SU-DHL-6 (cell line): ENCODE results near the gene CD3G.
"Not testable (repeated sequence)": the region's sequence is repeated elsewhere in the genome, so short reads cannot be mapped to it uniquely, and the experiment has no call there.

ENCODE experiments used
- H2AFZ ChIP-seq: fragments of 200-600 bp; sonication (generic); 2 replicates; pipeline ENCODE4 v1.6.1; 2014; ENCODE audit warnings: low read depth, mild to moderate bottlenecking, moderate library complexity, mixed read lengths, antibody characterized with exemption, low read length; ENCODE audit not compliant: severe bottlenecking
- H3F3A ChIP-seq: fragments of 200-600 bp; shearing (Covaris generic); 2 replicates; pipeline ENCODE4 v1.6.0; 2016; ENCODE audit warnings: antibody characterized with exemption, mild to moderate bottlenecking; ENCODE audit not compliant: insufficient read depth
- H3K27ac ChIP-seq: fragments of 200-600 bp; sonication (generic); 2 replicates; pipeline ENCODE4 v1.5.1; 2016; ENCODE audit warnings: low read depth, mild to moderate bottlenecking, low read length, moderate library complexity, mixed read lengths
- H3K27me3 ChIP-seq: fragments of 200-600 bp; sonication (generic), shearing (Covaris generic); 2 replicates; pipeline ENCODE4 v1.6.0; 2014; ENCODE audit warnings: mild to moderate bottlenecking, low read length
- H3K36me3 ChIP-seq: fragments of 200-600 bp; sonication (generic); 2 replicates; pipeline ENCODE4 v1.6.1; 2014; ENCODE audit warnings: mild to moderate bottlenecking, low read length, mixed read lengths
- H3K4me2 ChIP-seq: fragments of 300-600, 200-600 bp; shearing (Covaris generic), sonication (generic); 2 replicates; pipeline ENCODE4 v1.6.0; 2014; ENCODE audit warnings: low read length, low read depth, mild to moderate bottlenecking; ENCODE audit not compliant: poor library complexity, severe bottlenecking
- H3K4me3 ChIP-seq: fragments of 200-600 bp; sonication (generic); 2 replicates; pipeline ENCODE4 v1.5.1; 2014; ENCODE audit warnings: antibody characterized with exemption, low read length, mild to moderate bottlenecking, mixed read lengths; ENCODE audit not compliant: insufficient read depth, poor library complexity, severe bottlenecking
- H3K79me2 ChIP-seq: fragments of 200-600 bp; sonication (generic); 2 replicates; pipeline ENCODE4 v1.6.1; 2014; ENCODE audit warnings: mild to moderate bottlenecking, low read length, moderate library complexity; ENCODE audit not compliant: insufficient read depth
- H3K9ac ChIP-seq: fragments of 200-600 bp; sonication (generic); 2 replicates; pipeline ENCODE4 v1.7.0; 2014; ENCODE audit warnings: mild to moderate bottlenecking, low read length
- H3K9me2 ChIP-seq: fragments of 200-600 bp; sonication (generic); replicated peaks from 2 replicates; pipeline ENCODE4 v1.6.1; 2014; ENCODE audit warnings: low read length; ENCODE audit not compliant: insufficient read depth
- H3K9me3 ChIP-seq: fragments of 200-600 bp; sonication (generic); 2 replicates; pipeline ENCODE4 v1.6.1; 2014; ENCODE audit warnings: low read length, mixed read lengths; ENCODE audit not compliant: insufficient read depth
- H4K20me1 ChIP-seq: fragments of 200-600 bp; sonication (generic); 2 replicates; pipeline ENCODE4 v1.6.1; 2014; ENCODE audit warnings: low read depth, mild to moderate bottlenecking, antibody characterized with exemption, low read length, moderate library complexity, mixed read lengths
- CTCF ChIP-seq: fragments of 200-600 bp; sonication (generic); IDR thresholded peaks from one replicate; pipeline ENCODE4 v1.5.1; 2017; ENCODE audit warnings: antibody characterized with exemption, mild to moderate bottlenecking, low read length, moderate library complexity; ENCODE audit not compliant: insufficient read depth, poor library complexity, severe bottlenecking
- EZH2phosphoT487 ChIP-seq: fragments of 200-600 bp; sonication (generic), shearing (Covaris generic); conservative IDR thresholded peaks from 2 replicates; pipeline ENCODE4 v1.6.1; 2018; ENCODE audit warnings: mild to moderate bottlenecking, antibody characterized with exemption, low read length, moderate library complexity, mixed read lengths

The CD3G gene

GRCh38 chr11:118305726-118306125 is 38.4 kb upstream of the CD3G start:
- Histone ChIP-seq H3K9ac (no peak overlapping the region), H3K4me2 (no peak overlapping the region)

GRCh38 chr11:118306556-118306955 is 37.6 kb upstream of the CD3G start:
- Histone ChIP-seq H3K9me3 (no peaks in the 10 kb centered on the region), H3K9me2 (no peaks in the 10 kb centered on the region), H3K9ac (no peak overlapping the region), H3K79me2 (no peaks in the 10 kb centered on the region), H2AFZ (no peak overlapping the region), H3K27me3 (no peaks in the 10 kb centered on the region), H3K36me3 (no peaks in the 10 kb centered on the region), H3K4me3 (no peak overlapping the region), H3F3A (no peaks in the 10 kb centered on the region), H4K20me1 (no peaks in the 10 kb centered on the region), H3K4me2 (no peak overlapping the region), H3K27ac (no peak overlapping the region)
- no peak for TF ChIP-seq CTCF
- TF ChIP-seq EZH2phosphoT487 = no peak

More at GRCh38 chr11:118305726-118306125, 38.4 kb upstream of the CD3G start:
- Histone ChIP-seq H3K36me3 (no peaks in the 10 kb centered on the region), H3K4me3 (no peak overlapping the region), H3K27me3 (no peaks in the 10 kb centered on the region), H4K20me1 (no peaks in the 10 kb centered on the region), H3F3A (no peaks in the 10 kb centered on the region), H3K9me2 (no peaks in the 10 kb centered on the region), H3K27ac (no peak overlapping the region), H3K9me3 (no peaks in the 10 kb centered on the region), H2AFZ (no peak overlapping the region), H3K79me2 (no peaks in the 10 kb centered on the region)
- no peak for TF ChIP-seq CTCF

GRCh38 chr11:118308995-118309528 is 35.1 kb upstream of the CD3G start:
- not testable (repeated sequence) for H3K9me3 ChIP-seq, H3K36me3 ChIP-seq, H3K9ac ChIP-seq, H3K79me2 ChIP-seq, H3K27ac ChIP-seq, H3K9me2 ChIP-seq, H3F3A ChIP-seq, H3K4me2 ChIP-seq, H2AFZ ChIP-seq, H3K27me3 ChIP-seq, H4K20me1 ChIP-seq, H3K4me3 ChIP-seq

- Histone ChIP-seq H3K36me3 (no peaks in the 10 kb centered on the region), H3K4me2 (no peak overlapping the region), H4K20me1 (no peaks in the 10 kb centered on the region), H3K27me3 (no peaks in the 10 kb centered on the region), H3F3A (no peaks in the 10 kb centered on the region), H3K9me3 (no peaks in the 10 kb centered on the region), H3K79me2 (no peaks in the 10 kb centered on the region), H3K27ac (no peak overlapping the region), H3K4me3 (no peak overlapping the region), H3K9me2 (no peaks in the 10 kb centered on the region), H3K9ac (no peak overlapping the region), H2AFZ (no peak overlapping the region)
- TF ChIP-seq CTCF (no peak), EZH2phosphoT487 (no peak)
These were observed 33.9 kb upstream of the CD3G start for GRCh38 chr11:118310271-118310670.
